Measurements from ENCODE around the gene HOXA11.

The HOXA11 gene

DNA sequence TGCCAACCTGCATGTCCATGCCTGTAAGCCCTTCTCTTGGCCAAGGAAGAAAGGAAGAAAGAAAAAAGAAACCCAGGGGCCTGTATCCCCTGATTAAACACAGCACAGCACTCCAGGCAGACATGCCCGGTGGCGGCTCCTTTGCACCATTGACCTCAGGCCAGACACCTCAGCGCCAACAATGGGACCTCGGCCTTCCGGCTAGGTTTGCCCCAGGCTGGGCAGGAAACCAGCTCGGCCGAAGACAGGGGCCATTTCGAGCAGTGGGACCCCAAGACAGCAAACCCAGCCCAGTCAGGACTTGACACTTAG lies 13.8 kb downstream of the HOXA11 start:
- no peak for FAIRE-seq
- DNase-seq (ENCODE audit: insufficient read length, low spot score) = no peak

DNA sequence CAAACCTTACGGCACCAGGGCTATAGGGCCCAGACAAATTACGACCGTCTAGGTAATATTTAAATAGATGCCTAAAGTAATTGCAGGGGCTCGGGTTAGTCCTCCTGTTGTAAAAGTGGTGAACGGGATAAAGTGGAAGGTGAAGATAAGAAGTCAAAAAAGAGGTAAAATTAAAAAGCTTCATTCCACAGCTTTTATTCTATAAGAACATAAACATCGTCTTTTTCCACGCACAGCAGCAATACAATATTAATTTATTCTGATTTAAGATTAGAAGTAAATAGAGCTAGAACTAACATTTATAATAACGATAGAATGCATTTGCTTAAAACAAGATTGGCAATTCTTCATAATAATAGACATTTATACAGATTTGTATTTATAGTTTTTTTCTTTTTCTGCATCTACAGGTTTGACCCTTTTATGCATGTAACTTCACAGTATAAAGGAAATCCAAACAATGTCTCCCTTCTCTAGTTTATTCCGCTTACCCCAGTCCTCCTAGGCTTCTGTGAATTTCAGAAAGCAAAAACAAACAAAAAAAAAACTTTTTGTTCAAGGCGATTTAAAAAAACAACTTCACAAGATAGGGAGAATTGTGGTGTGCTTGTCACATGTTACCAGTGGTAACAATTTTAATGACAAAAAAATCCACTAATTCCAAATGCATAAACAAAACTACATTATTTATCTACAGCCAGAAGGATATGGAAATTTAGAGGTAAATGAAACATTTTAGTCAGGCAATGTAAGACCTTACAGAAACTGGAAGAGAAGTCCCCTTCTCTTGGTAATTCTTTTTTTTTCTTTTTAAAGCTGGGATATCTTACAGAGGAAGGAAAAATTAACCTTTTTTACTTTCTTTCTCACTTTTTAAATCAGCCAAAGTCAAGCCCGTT lies 14.4 kb downstream of the HOXA11 start:
- FAIRE-seq (no peak), DNase-seq (ENCODE audit: insufficient read length, low spot score) (no peak)

DNA sequence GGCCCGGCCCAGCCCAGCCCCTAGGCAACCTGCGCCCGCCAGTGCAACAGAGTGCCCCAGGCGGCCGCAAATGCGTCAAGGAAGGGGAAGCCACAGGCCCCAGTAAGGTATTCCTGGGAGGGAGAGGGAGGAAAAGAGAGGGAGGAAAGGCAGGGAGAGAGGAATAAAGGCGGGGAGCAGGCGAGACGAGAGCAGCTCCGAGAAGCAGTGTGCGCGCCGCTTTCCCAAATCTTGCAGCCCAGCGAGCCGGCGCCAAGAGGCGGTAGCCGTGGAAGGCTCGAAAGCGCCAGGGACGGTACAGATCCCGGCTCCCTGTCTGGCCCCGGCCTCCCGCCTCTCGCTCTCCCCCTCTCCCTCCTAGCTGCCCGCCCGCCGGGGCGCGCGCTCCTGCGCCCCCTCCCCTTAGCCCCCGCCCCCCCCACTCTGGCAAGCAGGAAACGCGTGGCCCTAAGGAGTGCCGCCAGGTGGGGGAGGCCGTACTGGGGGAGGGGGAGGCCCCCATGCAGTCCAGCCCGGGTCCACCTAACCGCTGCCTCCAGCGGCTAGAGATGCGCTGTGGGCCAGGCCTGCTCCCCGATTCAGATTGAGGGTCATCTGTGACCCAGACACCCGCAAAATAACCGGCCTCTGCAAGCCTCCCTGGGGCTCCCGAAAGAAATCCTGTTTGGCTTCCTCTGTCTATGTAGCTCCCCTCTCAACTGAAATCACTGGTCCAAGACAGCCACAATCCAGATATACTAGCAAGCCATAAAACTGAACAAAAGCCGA lies 15.2 kb downstream of the HOXA11 start:
- DNase-seq (ENCODE audit: insufficient read length, low spot score) = no peak
- FAIRE-seq = no peak

DNA sequence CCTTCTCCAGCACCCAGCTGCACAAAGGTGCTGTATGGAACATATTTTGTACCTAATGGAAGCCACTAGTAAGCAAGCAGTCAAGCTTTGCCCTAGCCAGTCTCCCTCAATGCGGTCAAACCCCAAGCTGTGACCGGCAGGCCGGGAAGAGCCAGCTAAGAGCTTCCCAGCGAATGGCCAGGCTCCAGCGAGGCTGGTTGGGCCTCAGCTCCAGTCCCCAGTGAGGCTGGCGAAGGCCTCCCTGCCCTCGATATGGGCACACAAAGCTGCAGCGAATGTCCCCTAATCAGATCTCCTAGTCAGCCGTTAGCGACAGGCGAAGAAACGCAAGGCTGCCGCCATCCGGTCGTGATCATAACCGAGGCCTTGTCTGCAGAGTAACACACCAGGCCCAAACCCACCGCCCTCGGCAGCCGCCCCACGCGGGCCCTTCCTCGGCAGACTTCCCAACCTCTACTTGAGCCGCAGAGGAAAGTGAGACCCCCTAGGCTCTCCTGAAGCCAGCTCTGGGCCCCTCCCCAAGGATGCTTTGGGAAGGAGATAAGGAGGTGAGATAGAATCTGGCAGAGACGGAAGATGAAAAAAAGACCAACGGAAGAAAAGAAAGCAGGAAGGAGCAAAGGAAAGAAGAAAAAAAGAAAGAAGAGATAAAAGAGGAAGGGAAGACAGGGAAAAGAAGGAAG lies 16.6 kb downstream of the HOXA11 start:
- no peak for FAIRE-seq
- DNase-seq (ENCODE audit: insufficient read length, low spot score) = no peak

DNA sequence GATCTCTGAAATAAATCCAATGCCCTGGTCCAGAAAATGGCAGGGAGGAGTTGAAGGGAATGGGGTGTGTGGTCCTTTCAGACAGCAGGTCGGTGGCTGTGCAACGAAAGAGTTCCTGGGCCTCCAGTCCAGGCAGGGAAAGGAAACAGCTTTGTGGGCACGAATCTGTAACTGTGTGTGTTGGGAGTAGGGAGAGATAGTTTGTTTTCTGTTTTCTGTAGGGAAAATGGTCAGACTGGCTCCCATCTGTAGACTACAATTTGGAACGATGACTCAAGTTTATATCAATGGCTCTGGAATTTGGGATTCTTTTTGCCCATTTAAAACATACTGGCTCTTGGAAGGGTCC lies 17.1 kb downstream of the HOXA11 start:
- no peak for FAIRE-seq
- DNase-seq (ENCODE audit: insufficient read length, low spot score) = no peak

DNA sequence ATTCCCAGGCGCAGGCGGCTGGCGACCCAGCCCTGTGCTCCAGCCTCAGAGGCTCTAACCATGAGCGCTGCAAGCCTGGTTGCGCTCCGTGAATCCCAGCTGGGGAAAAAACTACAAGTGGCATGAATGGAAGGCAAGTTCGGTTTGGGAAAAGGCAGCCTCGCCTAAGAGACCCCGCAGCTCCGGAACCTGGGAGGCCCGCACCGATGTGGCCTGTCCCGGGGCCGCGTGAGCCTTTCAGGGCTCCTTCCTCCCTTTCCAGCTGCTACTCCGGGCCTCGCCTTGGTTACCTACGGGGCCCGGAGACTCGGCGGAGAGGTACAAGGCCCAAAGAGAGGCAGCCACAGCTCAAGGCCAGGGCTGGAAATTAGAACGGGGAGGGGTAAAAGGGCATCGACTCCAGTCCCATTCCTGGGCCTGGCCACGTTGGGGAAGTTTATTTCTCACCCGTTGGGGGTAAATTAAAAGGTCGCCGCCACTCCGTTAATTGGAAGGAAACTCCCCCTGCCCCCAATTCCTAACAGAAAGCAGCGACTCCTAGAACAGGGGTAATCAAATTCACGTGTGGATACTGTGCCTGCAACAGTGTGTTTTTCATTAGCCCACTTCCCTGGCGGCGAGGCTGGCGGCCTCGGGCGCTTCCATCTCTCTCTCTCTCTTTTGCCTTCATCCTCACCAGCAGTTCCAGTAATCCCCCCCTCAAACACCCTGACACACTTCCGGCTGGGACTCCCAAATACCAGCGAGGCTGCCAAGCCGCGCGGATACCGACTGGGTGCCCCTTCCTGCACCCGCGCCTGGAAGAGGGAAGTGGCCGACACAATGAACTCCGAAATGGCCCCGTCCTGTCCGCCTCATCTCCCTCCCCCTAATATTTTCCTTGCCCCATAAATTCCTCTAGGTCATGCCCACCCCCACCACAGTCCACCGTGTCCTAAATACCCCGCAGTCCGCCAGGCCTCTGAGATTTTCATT lies 18.2 kb downstream of the HOXA11 start:
- no peak for FAIRE-seq
- no peak for DNase-seq (ENCODE audit: insufficient read length, low spot score)

DNA sequence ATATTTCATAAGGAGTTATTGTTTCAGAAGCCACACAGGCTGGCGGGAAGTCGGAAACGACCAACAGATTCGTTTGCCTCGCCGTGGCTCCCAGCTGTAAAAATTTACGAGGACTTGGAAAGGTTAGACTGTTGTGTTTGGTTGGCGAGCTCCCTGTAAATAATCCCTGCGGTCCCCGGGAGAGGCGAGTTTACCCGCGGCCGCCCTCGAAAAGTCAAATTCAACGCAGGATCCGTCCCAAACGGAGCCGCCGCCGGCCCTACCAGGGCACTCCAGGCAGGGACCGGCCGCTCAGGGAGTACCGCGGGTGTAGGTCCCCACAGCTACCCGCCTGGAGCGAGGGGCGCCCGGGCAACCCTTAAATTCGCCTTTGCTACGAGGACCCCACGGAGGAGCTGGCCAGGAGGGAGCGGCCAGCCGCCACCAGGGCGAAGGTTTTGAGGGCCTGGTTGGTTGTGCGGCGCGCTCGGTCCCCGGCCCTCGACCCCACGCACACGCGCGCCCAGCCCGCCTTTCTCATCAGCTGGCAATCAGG lies 19.0 kb downstream of the HOXA11 start:
- DNase-seq (ENCODE audit: insufficient read length, low spot score) (no peak), FAIRE-seq (no peak)

DNA sequence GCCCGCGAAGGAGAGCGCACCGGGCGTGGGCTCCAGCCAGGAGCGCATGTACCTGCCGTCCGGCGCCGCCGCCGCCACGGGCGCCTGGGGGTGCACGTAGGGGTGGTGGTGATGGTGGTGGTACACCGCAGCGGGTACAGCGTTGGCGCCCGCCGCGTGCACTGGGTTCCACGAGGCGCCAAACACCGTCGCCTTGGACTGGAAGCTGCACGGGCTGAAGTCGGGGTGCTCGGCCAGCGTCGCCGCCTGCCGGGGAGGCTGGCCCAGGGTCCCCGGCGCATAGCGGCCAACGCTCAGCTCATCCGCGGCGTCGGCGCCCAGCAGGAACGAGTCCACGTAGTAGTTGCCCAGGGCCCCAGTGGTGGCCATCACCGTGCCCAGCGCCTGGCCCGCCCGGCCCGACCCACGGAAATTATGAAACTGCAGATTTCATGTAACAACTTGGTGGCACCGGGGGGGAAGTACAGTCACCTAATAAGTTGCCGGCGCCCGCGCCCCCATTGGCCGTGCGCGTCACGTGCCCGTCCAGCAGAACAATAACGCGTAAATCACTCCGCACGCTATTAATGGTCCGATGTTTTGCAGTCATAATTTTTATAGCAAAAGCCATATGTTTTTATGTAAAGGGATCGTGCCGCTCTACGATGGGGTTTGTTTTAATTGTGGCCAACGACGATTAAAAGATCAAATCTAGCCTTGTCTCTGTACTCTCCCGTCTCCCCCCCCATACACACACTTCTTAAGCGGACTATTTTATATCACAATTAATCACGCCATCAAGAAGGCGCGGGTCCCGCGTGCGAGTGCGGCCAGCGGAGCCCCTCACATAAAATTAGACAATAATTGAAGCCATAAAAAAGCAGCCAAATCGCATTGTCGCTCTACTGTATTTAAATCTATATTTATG lies 19.7 kb downstream of the HOXA11 start, which contains the start of gene HOXA9:
TSS of gene HOXA9 (minus strand) at position 449 of the 907 bp plus-strand sequence. CDS start at position 369, 80 bp downstream.
- FAIRE-seq (no peak), DNase-seq (ENCODE audit: insufficient read length, low spot score) (no peak)

DNA sequence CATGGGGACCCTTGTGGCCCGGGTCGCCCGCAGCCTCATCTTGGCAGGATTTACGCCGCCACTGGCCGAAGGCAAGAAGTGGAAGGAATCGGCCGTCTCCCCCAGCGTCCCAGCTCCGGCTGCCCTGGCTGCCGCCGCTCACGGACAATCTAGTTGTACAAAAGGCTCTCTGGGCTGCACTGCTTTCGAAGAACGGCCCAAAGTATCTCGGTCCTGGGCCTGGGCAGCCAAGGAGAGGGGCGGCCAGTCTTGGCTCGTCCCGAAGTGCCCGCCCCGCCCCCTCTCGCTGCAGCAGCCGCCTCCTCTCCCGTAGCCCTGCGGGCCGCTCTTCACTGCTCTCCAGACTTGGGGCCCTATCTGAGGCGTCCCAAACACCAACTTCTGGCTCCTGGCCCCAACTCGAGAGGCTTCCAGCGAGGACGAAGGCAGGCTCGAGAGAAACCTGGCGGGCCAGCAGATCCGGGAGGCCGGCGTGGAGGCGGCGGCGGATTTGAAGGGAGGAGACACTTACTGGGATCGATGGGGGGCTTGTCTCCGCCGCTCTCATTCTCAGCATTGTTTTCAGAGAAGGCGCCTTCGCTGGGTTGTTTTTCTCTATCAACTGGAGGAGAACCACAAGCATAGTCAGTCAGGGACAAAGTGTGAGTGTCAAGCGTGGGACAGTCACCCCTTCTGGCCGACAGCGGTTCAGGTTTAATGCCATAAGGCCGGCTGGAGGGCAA lies 20.5 kb downstream of the HOXA11 start:
- DNase-seq (ENCODE audit: insufficient read length, low spot score) = no peak
- no peak for FAIRE-seq

DNA sequence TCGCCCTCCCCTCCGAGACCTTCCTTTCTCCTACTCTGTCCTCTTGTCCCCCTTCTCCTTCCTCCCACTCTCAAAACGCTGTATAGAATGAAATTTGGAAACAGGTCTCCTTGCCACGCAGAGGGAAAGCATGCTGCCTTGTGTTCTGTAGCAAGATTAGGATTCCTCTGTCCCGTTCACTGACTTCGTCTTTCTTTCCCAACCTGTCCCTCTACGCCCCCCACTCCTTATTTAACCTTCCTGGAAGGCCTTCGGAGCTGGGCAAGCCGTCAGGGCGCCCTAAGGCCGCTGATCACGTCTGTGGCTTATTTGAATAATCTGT lies 21.0 kb downstream of the HOXA11 start:
- FAIRE-seq (no peak), DNase-seq (ENCODE audit: insufficient read length, low spot score) (no peak)

DNA sequence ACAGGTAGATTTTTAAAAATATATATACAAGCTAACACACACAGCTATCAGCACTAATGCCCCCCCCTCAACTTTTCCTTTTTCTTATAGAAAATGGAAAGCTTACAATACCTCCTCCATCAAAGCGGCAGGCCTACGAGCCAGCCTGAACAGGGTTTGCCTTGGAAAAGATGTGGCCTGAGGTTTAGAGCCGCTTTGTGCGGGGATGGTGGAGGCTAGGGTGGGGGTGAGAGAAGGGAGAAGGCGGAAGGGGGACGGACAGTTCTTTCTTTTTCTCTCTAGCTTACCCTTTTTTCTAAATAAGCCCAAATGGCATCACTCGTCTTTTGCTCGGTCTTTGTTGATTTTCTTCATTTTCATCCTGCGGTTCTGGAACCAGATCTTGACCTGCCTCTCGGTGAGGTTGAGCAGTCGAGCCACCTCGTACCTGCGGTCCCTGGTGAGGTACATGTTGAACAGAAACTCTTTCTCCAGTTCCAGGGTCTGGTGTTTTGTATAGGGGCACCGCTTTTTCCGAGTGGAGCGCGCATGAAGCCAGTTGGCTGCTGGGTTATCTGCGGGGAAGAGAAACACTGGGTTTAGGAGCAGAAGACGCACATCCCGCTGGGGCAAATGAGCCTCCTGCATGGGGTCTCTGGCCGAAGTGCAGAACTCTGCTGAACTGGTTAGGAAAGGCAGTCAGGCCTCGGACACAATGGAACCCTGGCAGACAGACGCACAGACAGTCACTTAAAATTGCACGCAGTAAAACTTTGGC lies 21.6 kb downstream of the HOXA11 start:
- DNase-seq (ENCODE audit: insufficient read length, low spot score) = no peak
- no peak for FAIRE-seq

DNA sequence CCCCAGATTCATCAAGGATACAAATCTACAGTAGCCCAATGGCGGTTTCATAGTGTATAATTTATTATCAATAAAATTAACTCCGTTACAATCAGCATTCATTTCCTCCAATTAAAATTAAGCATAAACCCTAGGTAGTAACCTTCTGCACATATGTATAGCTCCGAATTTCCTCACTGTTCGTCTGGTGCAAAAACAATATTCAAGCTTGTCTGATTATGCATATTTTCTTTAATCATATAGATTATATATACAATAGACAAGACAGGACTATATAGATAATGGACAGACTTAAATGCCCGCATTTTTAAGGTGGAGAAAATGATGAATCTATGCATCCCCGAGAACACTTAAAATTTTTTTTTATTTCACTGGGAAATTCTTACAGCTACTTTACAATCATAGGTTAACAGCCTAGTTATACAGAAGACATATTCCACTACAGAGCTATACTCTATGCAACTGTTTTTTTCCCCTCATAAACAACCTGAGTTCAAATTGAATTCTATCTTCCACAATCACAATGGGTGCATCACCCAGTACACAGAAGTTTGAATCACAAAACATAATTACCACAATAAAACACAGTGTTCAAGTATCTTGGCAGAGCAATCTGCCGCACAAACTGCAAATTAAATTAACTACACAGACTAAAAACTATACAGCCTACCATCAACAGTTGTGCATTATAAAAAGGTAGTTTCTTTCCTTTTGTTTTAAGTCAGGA lies 22.3 kb downstream of the HOXA11 start:
- DNase-seq (ENCODE audit: insufficient read length, low spot score) (no peak), FAIRE-seq (no peak)

DNA sequence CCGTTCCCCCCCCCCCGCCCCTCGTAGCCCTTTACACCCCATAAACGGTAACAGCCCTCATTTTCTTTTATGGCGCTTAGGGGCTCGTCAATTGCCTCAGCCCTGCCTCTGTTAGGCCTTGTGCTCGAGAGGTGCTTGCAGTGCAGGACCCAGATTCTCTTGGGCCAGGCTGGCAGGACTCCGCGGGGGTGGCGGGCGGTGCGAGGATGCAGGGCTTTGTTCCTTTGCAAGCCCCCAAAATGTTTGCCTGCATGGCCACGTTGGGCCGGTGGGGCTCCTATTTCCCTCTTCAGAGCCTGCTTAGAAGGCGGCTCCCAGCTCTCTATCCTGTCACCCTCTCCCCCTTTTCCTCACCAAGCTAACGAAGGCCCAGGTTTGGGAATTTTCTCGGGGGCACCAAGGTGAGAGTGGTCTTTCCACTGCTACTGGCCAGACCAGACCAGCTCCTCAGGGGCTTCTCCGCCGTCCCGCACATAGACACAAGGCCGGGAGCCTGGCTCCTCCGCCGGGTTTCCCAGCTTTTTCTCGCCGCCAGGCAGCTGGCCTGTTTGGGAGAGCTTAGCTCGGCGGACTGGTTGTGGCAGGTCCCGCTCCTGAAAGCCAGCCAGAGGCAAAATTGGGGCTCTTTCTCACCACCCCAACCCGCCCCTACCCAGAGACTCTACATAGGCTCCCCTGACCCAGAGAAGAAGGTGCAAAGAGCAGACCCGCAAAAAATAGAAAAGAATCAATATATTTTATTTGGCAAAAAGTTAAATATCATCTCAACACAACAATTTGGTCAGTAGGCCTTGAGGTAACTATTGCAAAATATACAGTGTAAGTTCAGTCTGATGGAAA lies 23.1 kb downstream of the HOXA11 start:
- no peak for FAIRE-seq
- DNase-seq (ENCODE audit: insufficient read length, low spot score) = no peak

DNA sequence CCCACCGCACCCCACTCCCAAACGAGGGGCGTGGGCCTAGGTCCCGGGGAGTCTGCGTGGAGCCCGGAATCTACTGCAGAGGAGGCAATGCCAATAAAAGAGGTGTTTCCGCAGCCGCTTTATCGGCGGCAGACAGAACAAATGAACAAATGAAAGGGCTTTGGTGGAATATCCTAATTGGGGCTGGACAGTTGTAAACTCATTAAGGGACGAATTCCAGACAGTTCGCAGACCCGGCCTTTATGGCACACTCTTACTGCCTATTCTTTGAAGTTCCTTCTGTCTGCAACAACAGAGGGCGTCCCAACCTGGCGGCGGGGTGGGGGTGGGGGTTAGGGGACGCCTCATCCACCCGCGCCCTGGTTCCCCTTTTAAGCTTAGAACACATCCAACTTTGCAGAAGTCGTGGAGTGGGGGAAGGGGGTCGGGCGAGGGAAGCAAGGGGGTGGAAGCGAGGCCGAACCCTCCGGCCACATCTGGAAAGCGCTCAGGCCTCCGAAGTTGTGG lies 23.8 kb downstream of the HOXA11 start:
- DNase-seq (ENCODE audit: insufficient read length, low spot score) (no peak), FAIRE-seq (no peak)

DNA sequence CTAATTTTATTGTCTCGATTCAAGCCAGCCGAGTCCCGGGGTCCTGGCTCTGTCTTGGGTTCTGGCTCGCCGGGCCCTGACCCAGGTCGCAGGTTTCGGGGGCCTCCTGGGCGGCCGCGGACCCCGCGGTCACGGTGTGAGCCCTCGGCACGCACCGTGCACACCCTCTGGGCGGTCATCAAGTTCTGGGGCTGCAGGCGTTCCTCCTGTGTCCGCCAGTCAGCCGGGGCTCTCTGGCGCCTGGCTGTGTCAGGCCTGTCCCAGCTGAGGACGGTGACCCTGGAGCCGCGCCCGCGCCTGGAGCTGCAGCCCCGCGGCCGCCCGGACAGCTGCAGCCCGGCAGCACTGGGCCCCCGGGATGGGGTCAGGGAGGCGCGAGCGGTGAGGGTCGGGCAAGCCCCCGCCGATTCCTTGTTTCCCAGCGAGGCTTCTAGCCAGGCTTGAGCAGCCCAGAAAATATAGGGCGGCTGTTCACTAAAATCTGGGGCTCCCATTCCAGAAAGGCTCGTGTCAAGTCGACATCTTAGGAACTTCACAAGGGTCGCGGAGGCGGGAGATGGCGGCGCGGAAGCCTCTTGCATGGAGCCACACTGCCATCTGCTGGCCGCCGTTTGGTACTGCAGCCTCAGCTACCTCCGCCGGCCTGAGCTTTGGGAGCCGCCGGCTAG lies 24.4 kb downstream of the HOXA11 start:
- peak; percentile 90 for FAIRE-seq
- DNase-seq (ENCODE audit: insufficient read length, low spot score) = peak; percentile 91

DNA sequence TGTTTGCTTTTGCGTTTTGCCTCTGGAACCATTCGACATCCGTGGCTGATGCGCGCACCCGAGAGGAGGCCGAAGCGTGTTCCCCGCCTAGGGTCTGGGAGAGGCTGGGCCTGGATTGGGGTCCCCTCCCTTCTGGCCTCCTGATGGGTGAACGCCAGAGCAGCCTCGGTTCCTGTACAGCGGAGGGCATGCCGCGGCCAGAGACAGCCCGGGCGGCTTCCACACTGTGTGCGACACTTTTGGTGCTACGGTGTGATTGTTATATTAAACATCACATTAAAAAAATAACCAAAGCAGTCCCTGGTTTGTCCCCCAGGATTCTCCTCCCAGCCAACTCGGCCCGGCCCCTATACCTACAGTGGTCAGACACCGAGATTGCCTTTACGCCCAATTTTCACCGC lies 24.9 kb downstream of the HOXA11 start:
- no peak for DNase-seq (ENCODE audit: insufficient read length, low spot score)
- FAIRE-seq = no peak
